DMS153 treated with DMSO at 0.1 percent for 48 hours (cell line): ENCODE data around the gene PLD4.

Source experiments
- DNase-seq: peaks from one replicate; lab custom pipeline; 2025; ENCODE audit not compliant: unreplicated experiment; lab: John Stamatoyannopoulos, UW

The PLD4 gene

DNA sequence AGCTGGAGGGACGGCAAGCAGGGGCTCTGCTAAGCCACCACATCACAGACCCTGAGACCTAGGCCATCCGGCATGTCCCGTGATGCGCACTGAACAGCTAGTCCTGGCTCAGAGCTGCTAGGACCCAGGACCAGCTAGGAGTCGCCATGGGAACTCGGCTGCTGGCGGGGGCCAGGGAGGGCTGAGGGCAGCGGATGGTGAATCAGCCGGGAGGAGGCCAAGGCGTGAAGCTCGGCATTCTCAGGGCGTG, 48.4 kb downstream of the PLD4 start:
- no peak for DNase-seq

DNA sequence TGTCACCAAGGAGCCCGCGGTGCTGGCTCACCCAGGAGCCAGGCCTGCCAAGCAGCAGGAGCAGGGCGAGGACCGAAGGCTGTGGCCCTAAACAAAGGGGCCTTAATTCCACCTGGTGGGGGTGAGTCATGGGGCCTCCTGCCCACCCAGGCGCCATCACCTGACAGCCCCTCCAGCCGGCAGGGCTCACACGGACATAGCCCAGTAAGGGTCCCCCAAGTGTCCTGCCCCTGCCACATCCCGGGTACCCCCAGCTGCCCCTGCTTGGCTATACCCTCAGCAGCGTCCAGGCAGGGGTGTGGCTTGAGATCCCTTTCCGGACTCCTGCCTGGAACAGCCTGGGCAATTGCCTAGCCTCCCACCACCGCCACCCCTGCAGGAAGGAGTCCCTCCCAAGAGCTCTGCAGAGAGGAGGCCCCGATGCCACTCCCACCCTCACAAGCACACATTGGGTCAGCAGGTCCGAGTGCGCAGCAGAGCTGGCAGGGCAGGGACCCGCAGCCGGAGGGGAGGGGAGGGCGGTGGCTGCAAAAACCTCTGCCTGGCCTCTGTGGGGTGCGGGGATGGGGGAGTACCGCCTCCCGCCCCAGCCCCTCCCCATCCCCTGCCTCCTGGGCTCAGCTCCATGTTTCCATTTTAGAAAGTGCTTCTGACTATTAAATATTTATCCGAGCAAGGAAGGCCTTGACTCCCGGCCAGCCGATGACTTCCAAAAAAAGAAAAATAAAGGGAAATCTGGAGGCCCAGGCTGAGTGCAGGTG, 48.9 kb downstream of the PLD4 start:
- DNase-seq: no peak

DNA sequence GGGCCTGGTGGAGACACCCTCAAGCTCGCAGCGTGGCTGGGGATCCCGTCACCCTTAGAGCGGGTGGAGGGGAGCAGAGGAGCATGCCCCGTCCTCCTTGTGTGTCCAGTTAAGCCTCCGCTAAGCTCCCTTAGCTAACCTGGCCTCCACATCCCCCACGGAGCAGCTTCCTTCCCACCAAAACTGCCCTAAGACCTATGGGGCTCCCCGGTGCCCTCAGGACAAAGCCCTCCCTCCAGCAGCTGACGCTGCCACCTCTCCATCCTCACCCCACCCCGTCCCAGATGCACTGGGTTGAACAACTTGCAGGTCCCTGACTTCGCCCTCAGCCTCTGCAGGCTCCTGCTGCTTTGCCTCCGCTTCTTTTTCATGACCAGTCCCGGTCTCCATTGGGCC, 49.5 kb downstream of the PLD4 start:
- no peak for DNase-seq

DNA sequence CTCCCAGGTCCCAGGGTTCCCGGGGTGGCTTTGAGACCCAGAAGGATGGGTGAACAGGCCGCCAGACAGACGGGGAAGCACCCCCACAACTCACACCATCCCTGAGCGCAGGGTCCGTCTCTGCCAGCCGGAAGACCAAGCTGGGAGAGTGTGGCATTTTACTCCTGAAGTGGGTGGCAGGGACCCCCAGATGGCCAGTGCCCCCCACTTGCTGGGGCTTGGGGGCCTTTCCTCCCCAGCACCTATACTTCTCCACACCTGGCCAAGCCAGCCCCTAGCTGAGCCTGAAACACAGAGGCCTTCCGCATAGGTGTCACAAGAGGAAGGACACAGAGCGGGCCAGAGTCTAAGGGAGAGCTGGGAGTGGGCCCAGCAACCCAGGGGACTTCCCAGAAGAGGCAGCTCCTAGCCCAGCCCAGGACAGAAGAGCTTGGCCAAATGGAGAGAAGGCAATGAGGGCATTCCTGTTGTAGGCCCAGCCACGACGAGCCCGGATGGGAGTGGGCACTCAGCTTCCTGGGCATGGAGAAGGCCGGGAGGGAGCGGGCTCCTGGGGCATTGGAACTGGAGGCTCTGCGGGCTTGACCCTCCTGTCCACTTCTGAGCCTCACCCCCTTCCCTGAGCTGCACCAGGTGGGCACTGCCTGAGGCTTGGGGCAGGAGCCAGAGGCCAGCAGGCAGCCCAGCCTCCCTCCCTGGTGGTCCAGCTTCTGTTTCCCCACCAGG, 50.1 kb downstream of the PLD4 start:
- DNase-seq: no peak

DNA sequence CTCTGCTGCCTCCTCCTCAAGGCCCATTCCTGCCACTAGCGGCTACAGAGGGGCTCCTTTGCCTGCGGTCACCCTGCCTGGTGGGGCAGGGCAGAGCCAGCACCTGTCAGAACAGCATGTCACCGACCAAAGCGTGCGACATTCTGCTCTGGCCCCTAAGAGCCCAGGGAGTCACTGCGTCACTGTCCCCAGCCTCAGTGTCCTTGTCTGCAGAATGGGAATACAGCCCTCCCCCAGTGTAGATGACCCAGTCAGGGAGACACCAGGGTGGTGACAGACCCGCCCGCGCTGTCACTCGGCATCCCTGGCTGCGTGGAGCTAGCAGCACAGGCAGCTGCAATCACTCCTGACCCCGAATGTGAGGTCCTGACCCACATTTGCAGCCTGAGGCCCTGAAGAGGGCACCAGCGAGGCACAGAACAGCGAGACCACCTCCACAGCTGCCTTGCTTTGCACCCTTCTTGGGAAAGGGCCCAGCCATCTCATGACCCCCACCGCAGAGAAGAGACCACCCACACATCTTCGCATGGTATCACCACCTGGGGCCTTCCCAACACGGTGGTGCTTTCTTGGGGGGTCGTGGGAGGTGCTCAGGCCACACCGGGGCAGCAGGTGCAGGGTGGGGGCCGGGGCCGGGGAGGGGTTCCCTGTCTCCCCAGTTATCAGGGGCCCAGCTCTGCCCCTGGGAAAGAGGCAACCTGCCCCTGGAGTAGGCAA, 51.0 kb downstream of the PLD4 start:
- no peak for DNase-seq

DNA sequence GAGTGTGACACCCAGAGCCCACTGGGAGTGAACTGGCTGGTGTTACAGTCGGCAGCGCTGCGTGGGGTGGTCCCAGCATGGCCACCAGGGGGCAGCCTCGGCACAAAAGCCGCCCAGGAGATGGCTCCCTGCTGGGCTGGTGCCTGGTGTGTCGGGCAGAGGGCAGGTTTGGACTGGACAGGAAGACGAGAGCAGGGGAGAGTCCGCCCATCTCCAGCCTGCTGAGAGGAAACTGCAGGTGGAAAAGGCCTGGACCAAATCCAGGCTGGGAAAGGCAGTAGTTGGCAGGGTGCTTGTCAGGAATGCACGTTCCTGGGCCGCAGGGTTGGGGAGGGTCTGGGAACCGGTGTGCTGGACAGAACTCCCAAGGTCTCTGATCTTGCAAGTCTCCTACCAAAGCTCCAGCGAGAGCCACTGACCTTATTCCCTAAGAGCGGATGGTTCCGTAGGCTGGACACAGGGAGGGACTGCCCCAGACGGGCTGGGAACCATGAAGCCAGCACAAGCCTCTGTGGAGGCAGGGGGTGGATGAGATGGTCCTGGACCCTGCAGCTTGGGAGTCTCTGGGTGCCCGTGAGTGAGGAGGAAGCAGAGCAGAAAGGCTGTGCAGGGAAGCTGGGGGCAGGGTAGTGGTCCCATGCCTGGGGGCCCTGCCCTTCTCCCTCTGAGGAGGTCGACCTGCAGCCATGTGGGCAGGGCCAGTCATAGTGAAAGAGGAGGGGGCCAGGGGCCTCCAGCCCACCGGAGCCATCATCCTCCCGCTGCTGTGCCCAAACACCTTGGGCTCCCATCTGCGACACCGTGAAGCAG, 51.7 kb downstream of the PLD4 start:
- peak; percentile 32 for DNase-seq

DNA sequence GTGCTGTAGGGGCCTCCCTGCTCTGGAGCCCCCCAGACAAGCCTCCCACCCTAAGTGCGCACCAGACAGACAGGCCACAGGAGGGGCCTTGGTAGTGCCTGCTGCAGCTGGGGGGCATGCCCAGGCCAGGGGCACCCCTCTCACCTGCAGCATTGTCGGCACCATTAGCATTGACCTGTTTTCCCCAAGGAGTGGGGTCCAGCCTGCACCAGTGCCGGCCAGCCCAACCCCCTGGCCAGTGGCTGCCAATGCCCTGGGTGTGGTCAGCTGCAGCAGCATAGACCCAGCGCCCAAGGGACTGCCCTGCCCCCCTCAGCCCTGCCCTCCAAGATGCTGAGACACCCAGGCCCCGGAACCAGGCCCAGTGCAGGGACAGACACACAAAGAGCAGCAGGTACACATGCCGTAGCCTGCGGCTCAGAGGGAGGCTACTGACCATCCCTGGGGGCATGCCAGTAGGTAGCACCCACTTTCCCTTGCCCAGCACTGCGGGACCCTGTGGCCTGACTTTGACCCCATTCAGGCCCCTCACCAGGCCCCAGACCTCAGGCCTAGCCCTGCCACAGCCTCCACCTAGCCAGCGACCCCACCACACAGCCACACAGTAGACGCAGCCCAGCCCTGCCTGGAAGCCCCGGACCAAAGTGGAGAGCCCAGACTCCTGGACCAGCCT, 52.5 kb downstream of the PLD4 start:
- no peak for DNase-seq

DNA sequence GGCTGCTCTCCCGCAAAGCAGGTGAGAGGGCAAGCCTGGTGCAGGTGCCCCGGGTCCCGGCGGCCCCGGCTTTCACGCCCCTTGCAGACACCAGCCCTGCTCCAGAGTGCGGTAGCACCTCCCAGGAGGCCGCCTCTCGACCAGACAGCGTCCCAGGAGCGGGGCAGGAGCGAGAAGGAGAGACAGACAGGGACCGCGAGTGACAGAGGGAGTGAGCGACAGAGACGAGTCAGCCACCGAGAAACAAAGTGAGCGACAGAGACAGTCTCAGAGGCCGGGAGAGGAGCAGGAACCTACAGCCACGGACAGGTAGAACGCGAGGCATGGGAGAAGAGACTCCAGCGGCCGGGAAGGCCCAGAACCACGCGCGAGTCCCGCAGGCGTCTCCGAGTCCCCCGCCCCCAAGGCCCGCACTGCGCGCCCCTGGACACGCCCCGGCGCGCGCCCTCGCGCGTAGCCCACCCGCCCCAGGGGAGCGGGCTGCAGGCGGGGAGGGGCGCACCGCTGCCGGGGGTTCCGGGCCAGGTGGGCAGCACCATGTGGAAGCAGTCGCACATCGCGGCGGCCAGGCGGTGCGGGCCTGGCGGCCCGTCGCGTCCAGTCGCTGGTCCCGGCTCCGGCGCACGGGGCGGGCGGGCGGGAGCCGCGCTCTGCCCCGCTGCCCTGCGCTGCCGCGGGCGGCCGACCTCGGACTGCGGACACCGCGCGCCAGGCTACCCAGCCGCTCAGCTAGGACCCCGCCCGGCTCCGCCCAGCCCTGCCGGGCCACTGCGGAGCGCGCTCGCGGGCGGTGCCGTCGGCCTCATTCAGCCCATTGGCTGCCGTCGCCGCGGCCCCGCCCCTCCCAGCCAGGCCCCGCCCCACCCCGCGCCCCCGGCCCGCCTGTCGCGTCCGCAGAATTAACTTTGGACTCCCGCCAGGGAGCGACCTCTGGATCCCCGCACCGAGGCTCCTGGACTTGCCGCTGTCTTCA, 53.3 kb downstream of the PLD4 start, which contains the start of gene AHNAK2:
Gene AHNAK2, minus strand, starts transcription at position 694 of the 973 bp plus-strand sequence. Its CDS starts 137 bp downstream, at position 557.
- peak; percentile 1 for DNase-seq

DNA sequence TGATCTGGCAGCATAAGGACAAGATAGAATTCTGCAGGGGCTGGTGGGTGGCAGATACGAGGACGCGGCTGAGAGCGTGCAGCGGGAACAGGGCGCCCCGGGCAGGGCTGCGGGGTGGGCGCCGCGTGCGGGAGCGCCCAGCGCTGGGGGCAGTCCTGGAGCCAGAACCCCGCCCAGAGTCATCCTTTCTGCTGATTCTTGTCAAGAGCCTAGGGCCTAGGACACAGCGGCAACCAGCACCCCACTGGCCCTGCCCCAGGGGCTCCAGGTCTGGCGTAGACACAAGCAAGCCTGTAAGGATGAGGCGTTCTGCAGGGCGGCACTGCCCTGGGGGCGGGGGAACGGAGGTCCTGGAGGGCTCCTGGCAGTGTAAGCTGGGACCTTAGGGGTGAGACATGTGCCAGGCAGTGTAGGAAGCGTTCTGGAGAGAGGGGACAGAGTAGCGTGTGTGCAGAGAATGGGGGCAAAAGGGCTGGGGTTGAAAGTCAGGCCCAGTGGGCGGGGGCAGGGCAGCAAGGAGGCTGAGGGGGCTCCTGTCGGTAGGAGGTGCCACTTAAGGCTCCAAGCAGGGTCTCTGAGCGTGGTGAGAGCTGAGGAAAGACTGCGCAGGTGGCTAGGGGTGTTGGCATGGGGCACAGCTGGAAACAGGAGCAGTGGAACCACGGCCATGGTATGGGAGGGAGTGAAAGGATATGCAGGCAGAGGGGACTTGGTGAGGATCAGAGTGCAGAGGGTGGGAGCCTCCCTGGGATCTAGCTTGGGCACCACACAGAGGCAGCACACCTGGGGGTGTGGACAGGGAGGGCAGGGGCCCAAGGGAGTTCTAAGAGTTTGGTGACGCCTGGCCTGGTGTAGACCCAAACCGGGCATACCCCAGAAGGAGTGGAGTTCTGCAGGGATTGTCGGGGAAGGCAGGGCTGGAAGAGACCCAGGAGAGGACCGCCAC, 54.3 kb downstream of the PLD4 start:
- DNase-seq: no peak

DNA sequence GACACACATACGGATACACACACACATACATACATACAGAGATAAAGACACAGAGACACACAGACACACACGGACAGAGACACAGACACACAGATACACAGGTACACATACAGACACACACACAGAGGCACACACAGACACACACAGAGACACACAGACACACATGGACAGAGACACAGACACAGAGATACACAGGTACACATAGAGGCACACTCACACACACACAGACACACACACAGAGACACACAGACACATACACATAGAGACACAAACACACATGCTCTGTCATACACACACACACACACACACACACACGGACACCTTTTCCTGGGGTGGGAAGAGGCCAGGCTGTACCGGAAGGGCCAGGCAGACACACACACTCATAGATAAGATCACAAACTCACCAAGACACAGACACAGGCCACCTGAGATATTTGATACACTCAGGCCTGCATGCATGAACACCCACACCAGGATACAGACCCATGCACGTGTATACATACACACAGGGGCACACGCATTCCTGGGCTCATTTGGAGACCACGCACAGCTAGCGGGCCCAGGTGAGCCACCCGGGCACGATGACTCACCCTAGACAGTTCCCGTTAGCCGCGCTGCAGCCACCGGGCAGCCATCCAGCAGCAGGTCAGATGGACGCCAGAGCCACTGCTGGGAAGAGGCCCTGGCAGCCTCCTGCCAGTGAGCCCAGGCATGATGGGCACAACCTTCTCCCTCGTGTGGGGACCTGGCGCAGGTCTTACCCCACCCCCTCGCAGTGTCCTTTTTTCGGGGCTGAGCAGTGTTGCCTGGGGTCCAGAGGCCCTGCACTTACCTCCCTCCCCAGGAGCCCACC, 55.3 kb downstream of the PLD4 start:
- no peak for DNase-seq

DNA sequence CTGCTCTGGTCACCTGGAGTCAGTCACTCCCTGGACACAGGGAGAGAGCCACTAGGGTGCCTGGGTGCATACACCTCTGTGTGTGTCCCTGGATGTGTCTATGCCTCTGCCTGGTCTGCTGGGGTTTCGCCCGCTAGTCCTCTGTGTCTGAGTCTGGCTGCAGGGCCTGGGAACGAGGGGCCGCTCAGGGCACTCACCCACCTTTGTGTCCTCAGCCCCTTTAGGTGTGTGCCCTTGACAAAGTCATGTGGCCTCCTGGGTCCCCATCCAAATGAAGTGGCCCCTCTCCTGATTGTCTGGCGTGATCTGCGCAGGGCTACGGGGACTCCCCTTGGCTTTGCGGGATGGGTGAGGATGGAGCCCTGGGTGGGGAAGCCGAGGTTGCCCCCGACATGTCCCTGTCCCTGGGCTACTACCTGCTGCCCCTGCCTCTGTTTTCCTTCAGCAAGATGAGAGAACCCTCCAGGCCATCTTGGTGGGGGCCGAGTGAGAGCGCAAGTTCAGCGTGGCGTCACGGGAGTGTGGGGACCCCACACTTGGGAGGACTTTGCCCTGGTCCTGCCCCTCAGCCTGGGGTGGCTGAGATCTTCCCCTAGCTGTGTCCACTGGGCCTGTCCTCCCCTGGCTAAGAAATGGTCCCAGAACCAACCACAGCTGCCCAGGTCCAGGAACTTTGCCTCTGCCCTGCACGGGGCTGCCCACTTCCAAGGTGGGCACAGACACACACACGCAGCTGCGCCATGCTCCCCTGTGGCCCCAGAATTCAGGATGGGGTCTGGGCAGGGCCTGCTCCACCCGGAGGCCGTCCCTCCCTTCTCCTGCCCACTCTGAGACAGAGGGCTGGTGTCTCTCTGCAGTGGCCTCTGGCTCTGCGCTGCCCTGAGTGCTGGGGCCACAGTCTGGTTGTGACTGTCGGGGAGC, 56.2 kb downstream of the PLD4 start:
- DNase-seq: no peak

DNA sequence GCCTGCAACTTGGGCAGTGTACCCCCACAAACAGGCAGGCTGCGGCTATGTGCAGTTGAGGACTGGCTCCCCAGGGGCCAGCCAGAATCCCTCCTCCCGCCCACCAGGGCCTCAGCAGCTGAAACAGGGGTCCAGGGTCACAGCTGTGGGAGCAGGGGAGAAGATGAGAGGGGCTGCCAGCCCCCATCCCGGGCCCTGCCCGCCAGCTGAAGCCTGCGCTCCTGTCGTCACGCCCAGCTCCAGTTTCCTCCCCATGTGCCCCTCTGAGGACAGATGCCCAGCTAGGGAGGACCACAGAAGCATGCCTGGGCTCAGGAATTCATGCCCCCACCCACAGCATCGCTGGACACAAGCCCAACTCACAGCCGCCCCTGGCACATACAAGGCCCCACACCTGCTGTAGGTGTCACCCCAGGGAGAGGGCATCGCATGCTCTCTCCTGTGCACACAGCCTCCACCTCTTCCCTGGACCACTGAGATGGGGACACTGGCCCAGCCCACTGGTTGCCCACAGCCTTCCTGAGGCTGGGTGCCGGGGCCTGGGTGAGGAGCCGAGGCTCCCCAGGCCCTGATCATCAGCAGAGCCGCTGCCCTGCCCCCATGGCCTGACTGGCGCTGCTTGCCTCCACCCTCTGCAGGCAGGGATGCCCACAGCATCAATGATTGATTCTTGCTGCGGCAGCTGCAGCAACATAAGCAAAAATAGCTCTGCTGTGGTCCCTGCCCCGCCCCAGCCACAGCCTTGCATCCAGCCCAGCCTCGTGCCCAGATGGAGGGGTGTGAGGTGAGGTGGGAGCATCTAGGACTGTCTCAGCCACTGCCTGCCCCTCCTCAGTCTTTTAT, 57.2 kb downstream of the PLD4 start:
- no peak for DNase-seq

DNA sequence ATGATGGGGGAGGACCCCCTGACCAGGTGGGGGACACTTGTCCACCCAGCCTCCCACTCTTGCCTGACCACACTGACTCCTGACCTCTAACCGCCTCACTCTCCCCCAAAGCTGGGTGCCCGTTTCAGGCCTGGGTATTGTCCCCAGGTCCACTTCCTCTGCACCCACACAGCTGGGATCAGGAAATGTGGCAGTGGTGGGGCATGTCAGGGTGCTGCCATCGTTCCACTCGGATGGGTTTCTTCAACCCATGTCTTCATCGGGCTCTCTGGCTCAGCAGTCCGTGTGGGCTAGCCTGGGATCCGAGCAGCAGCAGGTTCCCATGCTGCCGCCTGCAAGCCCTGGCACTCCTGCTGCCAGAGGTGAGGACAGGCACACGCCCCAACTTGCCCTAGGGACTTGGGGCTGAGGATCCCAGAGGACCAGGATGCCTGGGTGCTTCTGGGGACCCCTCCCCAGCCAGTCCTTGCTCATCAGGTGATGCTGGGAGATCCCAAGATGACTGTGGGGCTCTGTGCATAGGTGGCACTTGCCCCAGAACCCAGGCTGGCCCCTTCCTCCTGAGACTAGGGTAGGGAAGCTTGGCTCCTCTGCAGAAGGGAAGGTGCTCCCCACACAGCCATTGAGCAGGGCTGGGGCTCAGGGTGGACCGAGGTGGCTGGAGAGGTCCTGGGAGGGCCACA, 58.0 kb downstream of the PLD4 start:
- no peak for DNase-seq
